Measurements from ENCODE around the gene KRT6C. TPM values are rescaled to one million over a fixed set of nuclear protein-coding genes. Genes with fewer than 3 reads are reported as not detected.
"Not testable (repeated sequence)": the region's sequence is repeated elsewhere in the genome, so short reads cannot be mapped to it uniquely, and the experiment has no call there.

KRT6C gene
- total RNA-seq, 1 experiment from 2014 or later = not detected

DNA sequence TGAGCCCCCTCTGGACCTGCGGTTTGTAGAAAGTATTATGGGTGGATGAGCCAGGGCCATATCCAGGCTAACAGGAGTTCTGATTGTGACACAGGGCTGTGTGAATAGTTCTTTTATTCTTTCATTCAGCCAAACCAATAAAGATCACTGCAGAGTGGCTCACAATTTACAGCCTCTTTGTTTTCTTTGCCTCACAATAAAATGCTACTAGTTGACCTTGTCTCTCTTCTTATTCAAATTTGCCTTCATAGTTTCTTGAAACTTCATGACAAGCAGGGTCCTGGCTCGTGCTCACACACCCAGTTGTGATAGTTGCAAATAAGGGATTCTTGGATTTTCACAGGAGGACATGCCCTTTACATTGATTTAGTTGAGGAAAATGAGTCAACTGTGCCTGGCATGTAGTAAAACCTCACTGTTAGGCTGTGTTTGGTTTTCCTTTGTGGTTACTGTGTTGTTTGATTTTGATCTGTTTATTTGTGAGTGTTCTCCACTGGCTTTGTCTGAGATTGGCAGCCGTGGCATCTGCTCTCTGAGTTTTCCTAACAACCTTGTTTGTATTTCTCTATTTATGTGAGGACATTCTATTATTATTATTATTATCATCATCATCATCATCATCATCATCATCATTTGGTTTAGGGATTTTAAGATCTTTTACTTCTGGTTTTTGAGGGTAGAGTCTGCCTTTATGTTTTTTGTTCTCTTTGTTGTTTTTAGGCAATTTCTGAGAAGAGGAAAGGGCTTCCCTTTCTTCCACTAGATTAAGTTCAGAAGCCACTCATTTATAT lies 19.0 kb downstream of the KRT6C start:
- CTCF ChIA-PET = no interaction called here
- Mint-ChIP-seq H3K9me3 (ENCODE audit: low read depth, unreplicated experiment) (no peaks in the 10 kb centered on the region), H3K36me3 (ENCODE audit: insufficient read depth, unreplicated experiment) (no peaks in the 10 kb centered on the region), H3K27ac (ENCODE audit: unreplicated experiment) (peak overlapping the region; percentile 27), H3K27me3 (ENCODE audit: unreplicated experiment) (no peaks in the 10 kb centered on the region), H3K4me3 (ENCODE audit: low read depth, unreplicated experiment) (no peak overlapping the region), H3K4me1 (ENCODE audit: low read depth, unreplicated experiment) (peaks cover 21% of the 10 kb centered on the region)
- no peak for TF ChIP-seq CTCF (IDR thresholded peaks at IDR 0.05; ENCODE audit: unreplicated experiment)
- no TSS peak for BruUV-seq (replicated peaks)
- intact Hi-C loops (cut with micrococcal nuclease; ENCODE audit: unreplicated experiment) = no loop called here
- DNase-seq = no peak

GRCh38 chr12:52452101-52452500 lies 21.5 kb downstream of the KRT6C start, which contains the start of gene KRT6B:
KRT6B (minus strand) TSS chr12:52452146; CDS start chr12:52452078, 68 bp downstream.
- peaks cover 3% of the 10 kb centered on the region for H3K9me3 Mint-ChIP-seq (ENCODE audit: low read depth, unreplicated experiment)
- BruUV-seq (replicated peaks) = no TSS peak
- H3K27ac Mint-ChIP-seq (ENCODE audit: unreplicated experiment) = no peak within 1 kb of the TSS
- no peaks in the 10 kb centered on the region for H3K27me3 Mint-ChIP-seq (ENCODE audit: unreplicated experiment)
- DNase-seq = peak; percentile 6
- no peak for TF ChIP-seq CTCF (IDR thresholded peaks at IDR 0.05; ENCODE audit: unreplicated experiment)
- intact Hi-C loops (cut with micrococcal nuclease; ENCODE audit: unreplicated experiment) = no loop called here
- CTCF ChIA-PET = no interaction called here
- peaks cover 21% of the 10 kb centered on the region for H3K4me1 Mint-ChIP-seq (ENCODE audit: low read depth, unreplicated experiment)
- no peaks in the 10 kb centered on the region for H3K36me3 Mint-ChIP-seq (ENCODE audit: insufficient read depth, unreplicated experiment)
- H3K4me3 Mint-ChIP-seq (ENCODE audit: low read depth, unreplicated experiment) = no peak within 1 kb of the TSS

DNA sequence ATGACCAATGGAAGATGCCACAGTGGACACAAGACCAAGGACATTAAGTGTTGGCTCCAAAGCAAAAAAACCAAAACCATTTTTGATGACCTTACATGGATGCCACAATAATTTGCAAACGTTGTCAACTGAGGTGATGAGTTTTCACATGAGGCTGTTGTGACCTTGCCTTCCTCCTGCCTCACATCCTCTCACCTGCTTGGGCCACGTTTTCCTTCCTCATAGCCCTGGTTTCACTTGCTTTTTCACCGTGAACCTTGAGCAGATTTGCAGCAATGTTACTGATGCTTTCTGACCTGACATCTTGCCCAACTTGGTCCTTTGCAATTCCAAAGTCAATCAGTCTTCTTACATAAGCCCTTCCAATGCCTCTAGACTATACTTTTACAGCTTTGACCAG lies 25.4 kb downstream of the KRT6C start:
- Mint-ChIP-seq H3K9me3 (ENCODE audit: low read depth, unreplicated experiment) (peaks cover 3% of the 10 kb centered on the region), H3K27me3 (ENCODE audit: unreplicated experiment) (no peaks in the 10 kb centered on the region), H3K4me1 (ENCODE audit: low read depth, unreplicated experiment) (peaks cover 2% of the 10 kb centered on the region), H3K27ac (ENCODE audit: unreplicated experiment) (no peak overlapping the region), H3K36me3 (ENCODE audit: insufficient read depth, unreplicated experiment) (no peaks in the 10 kb centered on the region), H3K4me3 (ENCODE audit: low read depth, unreplicated experiment) (no peak overlapping the region)
- intact Hi-C loops (cut with micrococcal nuclease; ENCODE audit: unreplicated experiment) = no loop called here
- no TSS peak for BruUV-seq (replicated peaks)
- DNase-seq = no peak
- CTCF ChIA-PET = no interaction called here
- no peak for TF ChIP-seq CTCF (IDR thresholded peaks at IDR 0.05; ENCODE audit: unreplicated experiment)

- H3K27me3 Mint-ChIP-seq (ENCODE audit: unreplicated experiment); intact Hi-C loops (cut with micrococcal nuclease; ENCODE audit: unreplicated experiment); DNase-seq; CTCF ChIA-PET; H3K9me3 Mint-ChIP-seq (ENCODE audit: low read depth, unreplicated experiment); H3K27ac Mint-ChIP-seq (ENCODE audit: unreplicated experiment); BruUV-seq (replicated peaks); H3K4me3 Mint-ChIP-seq (ENCODE audit: low read depth, unreplicated experiment); H3K36me3 Mint-ChIP-seq (ENCODE audit: insufficient read depth, unreplicated experiment): not testable (repeated sequence)
- H3K4me1 Mint-ChIP-seq (ENCODE audit: low read depth, unreplicated experiment) = peaks cover 13% of the 10 kb centered on the region
These were observed 26.4 kb downstream of the KRT6C start for GRCh38 chr12:52447196-52447595.

DNA sequence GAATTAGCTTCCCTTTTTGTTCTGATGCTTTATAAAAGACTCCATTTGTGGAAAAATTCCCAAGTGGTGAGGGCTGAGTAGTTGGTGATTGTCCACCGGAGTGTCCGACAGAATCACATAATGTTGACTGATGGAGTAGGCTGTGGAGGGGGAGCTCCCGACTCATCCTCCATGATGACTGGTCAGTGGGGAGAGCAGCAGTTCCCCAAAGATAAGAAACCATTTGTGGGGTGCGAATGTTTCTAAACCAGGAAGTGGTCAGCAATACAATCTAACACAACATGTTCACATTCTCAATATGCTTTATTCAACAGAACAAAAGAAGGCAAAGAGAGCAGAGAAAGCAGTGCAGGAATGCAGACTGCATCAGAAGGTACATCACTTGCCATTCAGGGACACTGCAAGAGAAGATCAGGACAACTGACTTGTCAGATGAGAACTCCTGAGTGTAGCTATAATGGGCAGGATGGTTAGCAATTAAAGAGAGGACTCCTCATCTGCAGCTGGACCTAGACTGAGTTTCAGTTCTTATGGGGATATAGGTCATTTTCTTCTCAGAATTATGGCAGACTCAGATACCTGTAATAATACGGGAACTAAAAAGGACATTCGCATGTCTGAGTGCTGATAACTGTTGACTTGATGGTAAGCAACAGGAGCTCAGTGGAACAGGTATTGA lies 27.1 kb downstream of the KRT6C start:
- BruUV-seq (replicated peaks) = no TSS peak
- intact Hi-C loops (cut with micrococcal nuclease; ENCODE audit: unreplicated experiment) = no loop called here
- H3K27me3 Mint-ChIP-seq (ENCODE audit: unreplicated experiment) = no peaks in the 10 kb centered on the region

More for the DNA sequence above, 27.1 kb downstream of the KRT6C start:
- CTCF ChIA-PET = no interaction called here
- Mint-ChIP-seq H3K4me1 (ENCODE audit: low read depth, unreplicated experiment) (peaks cover 18% of the 10 kb centered on the region), H3K27ac (ENCODE audit: unreplicated experiment) (no peak overlapping the region), H3K36me3 (ENCODE audit: insufficient read depth, unreplicated experiment) (no peaks in the 10 kb centered on the region), H3K4me3 (ENCODE audit: low read depth, unreplicated experiment) (no peak overlapping the region), H3K9me3 (ENCODE audit: low read depth, unreplicated experiment) (peaks cover 3% of the 10 kb centered on the region)
- DNase-seq = no peak
- TF ChIP-seq CTCF (IDR thresholded peaks at IDR 0.05; ENCODE audit: unreplicated experiment) = no peak

All from Calu3 (cell line).